Medulla oblongata (tissue), 1 donor: ENCODE results near the gene NEDD4.
"Not testable (repeated sequence)": the region's sequence is repeated elsewhere in the genome, so short reads cannot be mapped to it uniquely, and the experiment has no call there.

ENCODE experiments used
- DNase-seq: peaks from one replicate; pipeline ENCODE4 v3.0.0-alpha.2; 2015; ENCODE audit errors: extremely low spot score

The NEDD4 gene

GRCh38 chr15:56006371-56006770 lies 13.0 kb upstream of the NEDD4 start:
- DNase-seq = not testable (repeated sequence)

- DNase-seq = not testable (repeated sequence)
These were observed 10.9 kb upstream of the NEDD4 start for GRCh38 chr15:56004281-56004680.

- not testable (repeated sequence) for DNase-seq
These were observed 10.4 kb upstream of the NEDD4 start for GRCh38 chr15:56003777-56004176.

- DNase-seq = not testable (repeated sequence)
These were observed 9.9 kb upstream of the NEDD4 start for GRCh38 chr15:56003277-56003676.

DNA sequence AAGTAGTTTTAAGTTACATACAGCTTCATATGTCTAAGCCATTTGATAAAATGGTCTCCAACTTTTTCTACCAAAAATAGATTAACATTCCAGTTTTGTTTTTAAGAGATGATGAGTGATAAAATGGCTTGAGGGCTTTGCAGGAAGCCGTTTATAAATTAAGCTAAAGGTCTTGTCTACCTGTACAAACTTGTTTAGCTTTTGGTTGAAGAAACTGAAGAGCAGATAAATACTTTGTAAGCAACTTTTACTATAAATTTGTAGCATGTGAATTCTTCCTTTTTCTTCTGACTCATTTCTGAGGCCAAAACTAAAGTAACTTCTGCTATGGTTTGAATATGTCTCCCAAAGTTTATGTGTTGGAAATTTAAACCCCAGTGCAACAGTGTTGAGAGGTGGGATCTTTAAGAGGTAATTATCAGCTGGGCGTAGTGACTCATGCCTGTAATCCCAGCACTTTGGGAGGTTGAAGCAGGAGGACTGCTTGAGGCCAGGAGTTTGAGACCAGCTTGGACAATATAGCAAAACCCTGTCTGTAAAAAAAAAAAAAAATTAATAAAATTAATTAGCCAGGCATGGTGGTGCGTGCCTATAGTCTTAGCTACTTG lies 8.2 kb upstream of the NEDD4 start:
- DNase-seq = no peak

- no peak for DNase-seq
These were observed 6.2 kb upstream of the NEDD4 start for GRCh38 chr15:55999658-56000057.

DNA sequence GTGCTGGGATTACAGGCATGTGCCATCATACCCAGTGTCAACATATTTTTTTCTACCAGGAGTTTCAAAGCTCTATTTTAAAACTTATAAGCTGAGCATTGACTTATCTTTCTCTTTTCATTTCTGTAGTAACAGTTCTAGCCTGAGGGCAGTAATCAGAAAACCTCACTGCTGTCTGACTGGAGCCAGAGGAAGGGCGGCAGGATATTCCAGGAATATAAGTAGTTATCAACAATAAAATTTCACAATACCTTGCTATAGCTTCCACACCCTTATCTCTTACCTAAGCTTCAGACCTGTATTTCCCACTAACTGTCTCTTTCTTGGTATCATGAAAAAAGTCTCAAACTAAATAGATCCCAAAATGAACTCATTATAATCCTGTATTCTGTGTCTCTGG lies 5.1 kb upstream of the NEDD4 start:
- DNase-seq = no peak

DNA sequence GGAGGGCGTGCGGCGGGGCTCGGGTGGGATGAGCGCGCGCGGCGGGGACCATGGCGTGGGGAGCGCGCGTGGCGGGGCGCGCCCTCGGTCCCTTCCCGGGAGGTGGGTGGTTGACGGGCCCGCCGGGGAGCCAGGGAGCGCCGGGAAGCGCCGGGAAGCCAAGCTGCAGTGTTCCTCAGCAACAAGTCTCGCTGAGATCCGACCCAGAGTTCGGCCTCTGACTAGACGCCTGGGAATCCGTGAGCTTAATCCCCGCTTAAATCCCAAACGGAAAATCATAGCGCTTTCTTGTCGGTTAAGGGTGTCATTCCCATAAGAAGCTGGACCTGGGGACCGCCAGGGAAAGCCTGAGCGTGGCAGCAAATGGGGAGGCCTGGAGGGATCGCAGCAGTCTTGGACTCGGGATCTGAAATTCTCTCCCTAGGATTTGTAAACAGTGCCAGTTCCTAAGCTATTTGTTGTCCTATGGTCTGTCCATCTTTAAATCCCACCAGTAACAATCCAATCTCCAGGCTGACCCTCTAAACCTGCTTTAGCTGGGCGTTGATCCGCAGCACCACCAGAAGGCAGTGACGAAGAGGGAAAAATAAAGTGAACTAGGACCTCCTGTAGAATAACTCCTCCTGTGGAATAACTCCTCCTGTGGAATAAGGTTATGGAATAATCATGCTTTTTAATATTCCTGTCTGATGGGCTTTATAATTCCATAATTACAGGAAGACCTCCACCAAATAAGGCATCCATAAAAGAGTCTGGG lies 570 bp upstream of the NEDD4 start:
- peak; percentile 50 for DNase-seq

DNA sequence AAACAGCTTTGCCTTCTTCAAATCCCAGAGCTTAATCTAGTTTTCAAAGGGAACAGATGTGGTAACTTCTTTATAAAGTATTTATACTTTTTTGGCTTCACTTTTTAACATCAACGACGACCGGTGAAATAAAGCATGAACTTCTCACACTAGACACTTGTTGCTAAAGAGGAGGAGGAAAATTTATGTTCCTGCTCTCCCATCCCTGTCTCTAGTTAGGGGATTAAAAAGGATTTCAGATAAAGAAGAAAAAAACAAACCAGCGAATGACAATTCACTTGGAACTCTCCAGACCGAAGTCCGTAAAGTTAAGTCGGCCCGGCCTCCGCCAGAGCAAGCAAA lies 672 bp downstream of the NEDD4 start:
- DNase-seq = peak; percentile 54

GRCh38 chr15:55991802-55992768 lies 1.3 kb downstream of the NEDD4 start:
- DNase-seq = peak; percentile 13

- DNase-seq = peak; percentile 21
These were observed 2.4 kb downstream of the NEDD4 start for GRCh38 chr15:55990998-55991397.

DNA sequence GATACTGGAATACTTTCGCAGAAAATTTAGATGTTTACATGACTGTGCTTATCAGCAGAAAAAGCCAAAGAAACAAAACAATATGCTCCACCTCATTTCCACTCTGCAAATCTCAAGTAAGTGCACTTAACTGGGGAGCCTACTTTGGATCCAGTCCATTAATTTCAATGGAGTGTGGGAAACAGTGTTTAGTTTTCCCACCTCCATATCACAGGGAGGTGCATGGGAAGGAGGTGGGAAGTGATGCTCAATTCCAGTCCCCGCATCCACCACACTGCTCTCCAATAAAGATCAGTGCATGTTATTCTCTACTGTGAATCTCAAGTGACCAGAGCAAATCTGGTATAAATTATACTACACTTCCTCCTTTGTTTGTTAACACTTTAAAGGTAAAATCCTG lies 2.9 kb downstream of the NEDD4 start:
- no peak for DNase-seq

DNA sequence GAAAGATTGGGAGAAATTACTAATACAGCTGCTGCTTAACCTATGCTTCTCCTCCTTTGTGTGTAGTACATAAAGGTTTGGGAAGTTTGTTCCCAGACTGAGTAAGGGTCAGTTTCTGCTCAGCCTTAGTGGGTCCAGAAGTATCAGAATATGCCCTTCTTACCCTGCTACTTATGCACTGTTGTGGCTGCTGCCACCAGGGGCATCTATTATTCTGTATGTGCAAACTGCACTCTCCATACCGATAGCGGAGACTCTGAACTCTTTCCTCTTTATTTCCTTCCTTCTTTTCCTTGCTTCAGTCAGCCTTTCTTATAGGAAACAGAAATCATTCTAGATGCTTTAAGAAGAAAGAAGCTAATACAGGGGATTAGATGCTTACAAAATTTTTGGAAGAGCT lies 4.0 kb downstream of the NEDD4 start:
- no peak for DNase-seq

GRCh38 chr15:55981582-55982249 lies 11.7 kb downstream of the NEDD4 start:
- DNase-seq = no peak

GRCh38 chr15:55980511-55980910 lies 12.9 kb downstream of the NEDD4 start:
- no peak for DNase-seq

DNA sequence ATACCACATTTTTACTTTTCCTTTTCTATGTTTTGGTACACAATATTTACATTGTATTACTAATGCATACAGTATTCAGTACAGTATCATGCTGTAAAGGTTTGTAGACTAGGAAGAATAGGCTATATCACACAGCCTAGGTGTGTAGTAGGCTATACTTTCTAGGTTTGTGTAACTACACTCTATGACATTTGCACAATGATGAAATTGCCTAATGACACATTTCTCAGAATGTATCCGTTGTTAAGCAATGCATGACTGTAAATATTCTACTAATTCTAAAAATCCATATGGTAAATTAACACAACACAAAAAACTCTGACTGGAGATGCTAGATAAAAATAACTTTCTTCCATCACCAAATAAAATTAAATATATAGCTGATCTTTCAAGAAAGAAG lies 16.2 kb downstream of the NEDD4 start:
- no peak for DNase-seq

- DNase-seq = no peak
These were observed 23.1 kb downstream of the NEDD4 start for GRCh38 chr15:55970286-55970685.

DNA sequence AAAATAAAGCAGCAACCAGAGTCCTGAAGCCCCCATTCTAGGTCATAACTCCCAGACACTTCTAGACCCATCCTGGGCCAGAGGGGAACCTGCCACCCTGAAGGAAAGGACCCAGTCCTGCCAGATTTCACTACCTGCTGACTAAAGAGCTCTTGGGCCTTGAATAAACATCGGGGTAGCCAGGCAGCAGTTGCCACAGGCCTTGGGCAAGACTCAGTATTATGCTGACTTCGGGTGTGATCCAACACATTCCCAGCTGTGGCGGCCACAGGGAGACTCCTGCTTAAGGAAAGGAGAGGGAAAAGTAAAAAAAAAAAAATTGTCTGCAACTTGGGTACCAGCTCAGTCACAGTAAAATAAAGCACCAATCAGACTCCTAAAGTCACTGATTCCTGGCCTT lies 23.8 kb downstream of the NEDD4 start:
- no peak for DNase-seq

GRCh38 chr15:55968923-55969322 lies 24.5 kb downstream of the NEDD4 start:
- DNase-seq = no peak

- DNase-seq = no peak
These were observed 28.3 kb downstream of the NEDD4 start for GRCh38 chr15:55965091-55965490.

DNA sequence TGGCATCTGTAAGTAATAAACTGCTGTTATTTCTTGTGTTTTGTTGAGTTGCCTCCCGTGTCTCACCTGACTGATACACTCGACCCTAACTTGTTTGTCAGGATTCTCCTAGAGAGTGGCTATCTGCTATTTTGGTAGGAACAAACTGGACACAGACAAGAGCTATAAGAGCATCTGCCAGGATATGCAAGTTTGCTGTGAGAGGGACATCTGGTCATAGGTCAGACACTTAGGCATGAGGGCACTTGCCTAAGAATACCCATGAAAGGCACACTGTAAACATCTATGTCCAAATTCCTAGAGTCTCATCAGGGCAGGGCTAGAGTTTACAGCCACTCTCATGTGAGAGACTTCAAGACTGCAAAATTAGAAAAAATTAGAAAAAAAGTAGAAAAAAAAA lies 32.5 kb downstream of the NEDD4 start:
- DNase-seq = no peak
